Upper lobe of left lung (tissue), 6 donors: ENCODE data around the gene M6PR. TPM values are rescaled to one million over a fixed set of nuclear protein-coding genes. Genes with fewer than 3 reads are reported as not detected.
A peak's percentile ranks its signal among the peaks of the same experiment; 100 is the strongest.
"Not testable (repeated sequence)": the region's sequence is repeated elsewhere in the genome, so short reads cannot be mapped to it uniquely, and the experiment has no call there.

Experiments used
- ATAC-seq, 2 donors: fragments of 200-7000 bp; cut with Tn5 transposase; one replicate each; pipeline ENCODE4 v1.9.1; 2022; ENCODE audit warnings: mild to moderate bottlenecking in 2 of 2, moderate library complexity in 2 of 2; ENCODE audit not compliant: low FRiP score in 2 of 2
- DNase-seq, 2 donors: peaks; one replicate each; pipeline ENCODE4 v3.0.0-alpha.2; 2019 to 2020
- H3K27ac ChIP-seq, 4 donors: fragments of 200-600 bp; sonication (generic); one replicate each; pipeline ENCODE4 v1.5.1; 2016 to 2019
- H3K27me3 ChIP-seq, 4 donors: fragments of 200-600 bp; sonication (generic); one replicate each; pipeline ENCODE4 v1.5.1; 2017 to 2019
- H3K36me3 ChIP-seq, 4 donors: fragments of 200-600 bp; sonication (generic); one replicate each; pipeline ENCODE4 v1.5.1; 2016 to 2019
- H3K4me1 ChIP-seq, 4 donors: fragments of 200-600 bp; sonication (generic); one replicate each; pipeline ENCODE4 v1.5.1; 2018 to 2019
- H3K4me3 ChIP-seq, 4 donors: fragments of 200-600 bp; sonication (generic); one replicate each; pipeline ENCODE4 v1.5.1; 2017 to 2019; ENCODE audit warnings: mild to moderate bottlenecking in 2 of 4, moderate library complexity in 1 of 4
- H3K9me3 ChIP-seq, 4 donors: fragments of 200-600 bp; sonication (generic); one replicate each; pipeline ENCODE4 v1.5.1; 2018 to 2019
- CTCF ChIP-seq, 6 experiments: fragments of 450-650 bp in 4 of 6; fragments of 200-600 bp in 2 of 6; sonication (generic) in 2 of 6; IDR thresholded peaks; one replicate each; pipeline ENCODE4 v1.5.1; 2016 to 2019; ENCODE audit warnings: antibody characterized with exemption in 6 of 6
- EP300 ChIP-seq, 4 donors: sonication (generic); formaldehyde crosslinking; IDR thresholded peaks; one replicate each; pipeline ENCODE4 v1.5.1; 2017; ENCODE audit warnings: antibody characterized with exemption in 4 of 4, control low read depth in 2 of 4
- POLR2A ChIP-seq, 4 donors: fragments of 450-650 bp; IDR thresholded peaks; one replicate each; pipeline ENCODE4 v1.5.1; 2016 to 2017; ENCODE audit warnings: antibody characterized with exemption in 4 of 4, mild to moderate bottlenecking in 2 of 4
- POLR2AphosphoS5 ChIP-seq, 2 donors: sonication (generic); formaldehyde crosslinking; IDR thresholded peaks; one replicate each; pipeline ENCODE4 v1.5.1; 2017; ENCODE audit warnings: antibody characterized with exemption in 2 of 2
- WGBS, 2 donors: methylation state at CpG; one replicate each; pipeline ENCODE4 v1.1.5; 2017 to 2018; 5-methylcytosine and 5-hydroxymethylcytosine counted together
- total RNA-seq, 6 donors: library from RNA; depleted of rRNA in 4 of 6; stranded (reverse); fragments of >200 nt in 4 of 6; gene quantifications; one replicate each; pipeline versions ENCODE4 v1.1.0 to v1.2.1, GENCODE V29; 2016 to 2021
- donor health status: DM: no; HTN: no; CAD: no; lungs with moderate emphysema.
- donor health status: DM: no; HTN: yes; CAD: no; lungs with severe emphysema.

Gene M6PR
- total RNA-seq, 6 donors from 2014 or later: 136 to 239 (median 175) TPM

DNA sequence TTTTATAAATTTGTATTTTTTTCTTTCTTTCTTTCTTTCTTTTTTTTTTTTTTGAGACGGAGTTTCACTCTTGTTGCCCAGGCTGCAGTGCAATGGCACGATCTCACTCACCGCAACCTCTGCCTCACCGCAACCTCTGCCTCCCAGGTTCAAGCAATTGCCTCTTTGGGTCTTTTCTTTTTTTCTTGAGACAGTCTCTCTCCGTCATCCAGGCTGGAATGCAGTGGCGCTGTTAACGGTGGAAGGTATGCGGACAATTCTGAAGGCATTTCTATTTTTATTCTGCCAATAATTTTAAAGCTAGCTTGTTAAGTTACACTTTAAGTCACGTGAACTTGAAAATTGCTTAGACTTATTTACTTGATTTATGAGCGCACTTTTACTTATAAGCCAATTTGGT is 43.9 kb downstream of the M6PR start:
- Histone ChIP-seq H3K36me3 (no peaks in the 10 kb centered on the region), H3K4me3 (no peak overlapping the region), H3K27me3 (no peaks in the 10 kb centered on the region), H3K9me3 (no peaks in the 10 kb centered on the region), H3K27ac (no peak overlapping the region), H3K4me1 (no peaks in the 10 kb centered on the region)
- ATAC-seq (no peak), DNase-seq (no peak)
- TF ChIP-seq POLR2A (IDR thresholded peaks at IDR 0.05): no peak
- TF ChIP-seq CTCF (IDR thresholded peaks at IDR 0.05): no peak
- TF ChIP-seq EP300 (IDR thresholded peaks at IDR 0.05): no peak
- TF ChIP-seq POLR2AphosphoS5 (IDR thresholded peaks at IDR 0.05): no peak
- WGBS, 2 donors: 56 to 60% methylated on average over 10 of the region's 10 CpGs

DNA sequence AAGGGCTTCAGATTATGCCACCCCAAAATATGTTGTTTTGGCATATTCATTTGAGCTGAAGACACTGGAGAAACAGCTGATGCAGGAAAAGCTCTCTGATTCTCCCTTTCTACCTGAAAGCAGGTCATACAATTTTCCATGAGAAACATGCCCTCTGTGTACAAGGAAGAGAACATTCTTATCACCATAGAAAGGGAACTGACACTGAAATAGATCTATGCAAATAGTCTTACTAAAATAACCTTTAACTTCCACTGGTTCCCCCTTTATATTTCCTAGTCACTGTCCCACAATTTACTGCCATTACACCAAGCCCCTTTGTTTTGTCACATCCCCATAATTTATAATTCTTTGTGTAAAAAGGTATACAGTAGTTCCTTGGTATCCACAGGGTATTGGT is 44.8 kb downstream of the M6PR start:
- H3K36me3 ChIP-seq: no peaks in the 10 kb centered on the region
- no peaks in the 10 kb centered on the region for H3K9me3 ChIP-seq
- no peak overlapping the region for H3K27ac ChIP-seq
- no peaks in the 10 kb centered on the region for H3K27me3 ChIP-seq
- no peak for TF ChIP-seq EP300 (IDR thresholded peaks at IDR 0.05)
- TF ChIP-seq CTCF (IDR thresholded peaks at IDR 0.05): no peak
- no peak for TF ChIP-seq POLR2AphosphoS5 (IDR thresholded peaks at IDR 0.05)
- no peak for TF ChIP-seq POLR2A (IDR thresholded peaks at IDR 0.05)
- H3K4me1 ChIP-seq: no peaks in the 10 kb centered on the region
- DNase-seq (no peak), ATAC-seq (no peak)
- no peak overlapping the region for H3K4me3 ChIP-seq

DNA sequence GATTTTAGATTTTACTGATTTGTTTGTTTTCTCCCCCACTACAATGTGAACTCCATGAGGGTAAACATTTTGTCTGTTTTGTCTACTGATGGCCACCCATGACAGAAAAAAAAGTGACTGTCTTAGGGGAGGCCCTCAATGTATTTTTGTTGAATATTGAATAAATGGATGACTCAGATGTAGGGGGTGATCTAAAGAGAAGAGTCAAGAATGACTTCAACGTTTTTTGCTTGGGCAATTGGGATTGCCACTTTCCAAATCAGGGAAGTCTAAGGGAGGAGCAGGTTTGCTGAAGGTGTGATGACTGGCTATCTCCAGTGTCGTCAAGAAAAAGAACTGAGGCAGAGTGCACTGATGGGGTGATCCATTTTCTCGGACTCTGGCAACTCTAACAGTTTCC is 45.8 kb downstream of the M6PR start:
- TF ChIP-seq EP300 (IDR thresholded peaks at IDR 0.05): no peak
- TF ChIP-seq POLR2AphosphoS5 (IDR thresholded peaks at IDR 0.05): no peak
- TF ChIP-seq CTCF (IDR thresholded peaks at IDR 0.05): no peak
- Histone ChIP-seq H3K27me3 (no peaks in the 10 kb centered on the region), H3K27ac (no peak overlapping the region), H3K9me3 (no peaks in the 10 kb centered on the region), H3K4me1 (no peaks in the 10 kb centered on the region), H3K4me3 (no peak overlapping the region), H3K36me3 (no peaks in the 10 kb centered on the region)
- 67 to 81% methylated on average over 3 of the region's 3 CpGs for WGBS, 2 donors
- ATAC-seq (no peak), DNase-seq (no peak)

GRCh38 chr12:8902703-8903102 is 46.7 kb downstream of the M6PR start:
- not testable (repeated sequence) for H3K36me3 ChIP-seq, H3K27ac ChIP-seq, H3K4me1 ChIP-seq, H3K4me3 ChIP-seq, H3K9me3 ChIP-seq, H3K27me3 ChIP-seq
- peak in 1 of 4 donors; percentile 56 for TF ChIP-seq EP300 (IDR thresholded peaks at IDR 0.05)
- 46 to 62% methylated on average over 5 of the region's 5 CpGs for WGBS, 2 donors
- DNase-seq: peak in 1 of 2 donors; percentile 25
- ATAC-seq: peak in 1 of 2 donors; percentile 31

- DNase-seq: no peak
- WGBS, 2 donors: 76 to 82% methylated on average over 6 of the region's 6 CpGs
- no peaks in the 10 kb centered on the region for H3K9me3 ChIP-seq
These were observed 49.6 kb downstream of the M6PR start for GRCh38 chr12:8899830-8900229.

More at GRCh38 chr12:8899830-8900229, 49.6 kb downstream of the M6PR start:
- ATAC-seq: no peak
- Histone ChIP-seq H3K4me1 (no peaks in the 10 kb centered on the region), H3K4me3 (no peak overlapping the region), H3K36me3 (no peaks in the 10 kb centered on the region), H3K27me3 (no peaks in the 10 kb centered on the region), H3K27ac (no peak overlapping the region)
- no peak for TF ChIP-seq CTCF (IDR thresholded peaks at IDR 0.05)
- no peak for TF ChIP-seq EP300 (IDR thresholded peaks at IDR 0.05)
- no peak for TF ChIP-seq POLR2A (IDR thresholded peaks at IDR 0.05)
- no peak for TF ChIP-seq POLR2AphosphoS5 (IDR thresholded peaks at IDR 0.05)
